ENCODE data around the gene AMBRA1.
A peak's percentile ranks its signal among the peaks of the same experiment; 100 is the strongest.

Gene AMBRA1

DNA sequence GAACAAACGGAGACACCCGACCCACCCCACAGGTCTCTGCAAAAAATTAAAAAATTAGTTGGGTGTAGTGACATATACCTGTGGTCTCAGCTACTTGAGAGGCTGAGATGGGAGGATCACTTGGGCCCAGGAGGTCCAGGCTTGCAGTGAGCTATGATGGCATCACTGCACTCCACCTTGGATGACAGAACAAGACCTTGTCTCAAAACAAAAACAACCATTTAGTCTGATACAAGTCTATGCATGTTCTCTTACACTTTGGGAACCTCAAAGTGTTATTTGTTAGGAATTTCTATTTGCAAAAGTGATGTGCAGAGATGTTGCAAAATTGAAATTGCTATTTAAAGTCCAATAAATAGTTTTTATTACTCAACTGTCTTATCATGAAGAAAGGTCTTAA is 37.9 kb upstream of the AMBRA1 start:
- no peaks in the 10 kb centered on the region for H3K27me3 ChIP-seq (ENCODE audit: insufficient read depth, low read length)
- peaks cover 24% of the 10 kb centered on the region for H3K36me3 ChIP-seq (ENCODE audit: insufficient read depth, low read length)
- H3K9me3 ChIP-seq (ENCODE audit: low read length) = no peaks in the 10 kb centered on the region
- H2AFZ ChIP-seq (ENCODE audit: low read depth, low read length) = no peak overlapping the region
- no peak overlapping the region for H3K4me3 ChIP-seq (ENCODE audit: low read length)
- no peaks in the 10 kb centered on the region for H3K4me1 ChIP-seq (ENCODE audit: insufficient read depth, low read length)

DNA sequence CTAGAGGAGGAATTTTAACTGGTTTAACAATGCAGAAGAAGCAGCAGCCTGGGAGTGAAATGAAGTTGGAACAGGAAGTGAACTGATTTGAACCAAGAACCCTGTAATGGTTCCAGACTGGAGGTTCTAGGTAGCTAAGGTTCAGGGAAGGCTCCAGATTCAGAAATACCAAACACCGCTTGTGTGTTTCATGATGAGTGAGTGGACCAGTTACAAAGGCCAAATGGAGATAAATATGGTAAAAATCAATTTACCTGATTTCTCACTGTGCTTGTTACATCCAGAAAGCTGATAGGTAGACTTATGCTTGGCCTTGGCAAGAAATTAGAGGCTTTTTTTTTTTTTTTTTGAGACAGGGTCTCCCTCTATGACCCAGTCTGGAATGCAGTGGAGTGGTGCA is 36.4 kb upstream of the AMBRA1 start:
- Histone ChIP-seq H3K4me1 (ENCODE audit: insufficient read depth, low read length) (no peaks in the 10 kb centered on the region), H2AFZ (ENCODE audit: low read depth, low read length) (no peak overlapping the region), H3K36me3 (ENCODE audit: insufficient read depth, low read length) (peaks cover 26% of the 10 kb centered on the region), H3K27me3 (ENCODE audit: insufficient read depth, low read length) (no peaks in the 10 kb centered on the region), H3K4me3 (ENCODE audit: low read length) (no peak overlapping the region), H3K9me3 (ENCODE audit: low read length) (no peaks in the 10 kb centered on the region)

DNA sequence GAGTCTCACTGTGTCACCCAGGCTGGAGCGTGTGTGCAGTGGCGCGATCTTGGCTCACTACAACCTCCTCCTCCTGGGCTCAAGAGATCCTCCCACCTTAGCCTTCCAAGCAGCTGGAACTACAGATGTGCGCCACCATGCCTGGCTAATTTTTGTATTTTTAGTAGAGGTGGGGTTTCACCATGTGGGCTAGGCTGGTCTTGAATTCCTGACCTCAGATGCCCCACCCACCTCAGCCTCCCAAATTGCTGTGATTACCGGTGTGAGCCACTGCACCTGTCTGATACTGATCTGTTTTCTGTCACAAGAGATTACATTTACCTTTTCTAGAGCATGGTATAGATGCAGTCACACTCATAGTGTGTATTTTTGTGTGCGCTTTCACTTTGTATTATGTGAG is 35.1 kb upstream of the AMBRA1 start:
- H3K4me1 ChIP-seq (ENCODE audit: insufficient read depth, low read length) = no peaks in the 10 kb centered on the region
- H3K9me3 ChIP-seq (ENCODE audit: low read length) = no peaks in the 10 kb centered on the region
- H3K4me3 ChIP-seq (ENCODE audit: low read length) = no peak overlapping the region
- H2AFZ ChIP-seq (ENCODE audit: low read depth, low read length) = no peak overlapping the region
- peaks cover 35% of the 10 kb centered on the region for H3K36me3 ChIP-seq (ENCODE audit: insufficient read depth, low read length)
- no peaks in the 10 kb centered on the region for H3K27me3 ChIP-seq (ENCODE audit: insufficient read depth, low read length)

DNA sequence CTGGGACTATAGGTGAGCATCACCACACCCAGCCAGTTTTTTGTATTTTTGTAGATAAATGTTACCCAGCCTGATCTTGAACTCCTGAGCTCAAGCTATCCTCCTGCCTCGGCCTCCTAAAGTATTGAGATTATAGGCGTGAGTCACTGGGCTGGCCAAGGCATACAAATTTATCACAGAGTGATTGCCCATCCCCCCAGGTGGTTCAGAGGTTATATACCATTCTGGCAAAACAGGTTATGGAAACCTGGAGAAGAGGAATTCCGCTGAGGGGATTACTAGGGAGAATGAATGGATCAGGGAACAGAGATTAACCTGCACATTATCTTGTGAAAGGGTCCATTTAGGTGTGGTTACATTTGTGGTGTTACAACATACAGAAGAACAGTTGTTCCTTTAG is 31.6 kb upstream of the AMBRA1 start:
- Histone ChIP-seq H3K4me1 (ENCODE audit: insufficient read depth, low read length) (no peaks in the 10 kb centered on the region), H3K36me3 (ENCODE audit: insufficient read depth, low read length) (peaks cover 33% of the 10 kb centered on the region), H3K4me3 (ENCODE audit: low read length) (no peak overlapping the region), H3K9me3 (ENCODE audit: low read length) (no peaks in the 10 kb centered on the region), H2AFZ (ENCODE audit: low read depth, low read length) (no peak overlapping the region), H3K27me3 (ENCODE audit: insufficient read depth, low read length) (no peaks in the 10 kb centered on the region)

DNA sequence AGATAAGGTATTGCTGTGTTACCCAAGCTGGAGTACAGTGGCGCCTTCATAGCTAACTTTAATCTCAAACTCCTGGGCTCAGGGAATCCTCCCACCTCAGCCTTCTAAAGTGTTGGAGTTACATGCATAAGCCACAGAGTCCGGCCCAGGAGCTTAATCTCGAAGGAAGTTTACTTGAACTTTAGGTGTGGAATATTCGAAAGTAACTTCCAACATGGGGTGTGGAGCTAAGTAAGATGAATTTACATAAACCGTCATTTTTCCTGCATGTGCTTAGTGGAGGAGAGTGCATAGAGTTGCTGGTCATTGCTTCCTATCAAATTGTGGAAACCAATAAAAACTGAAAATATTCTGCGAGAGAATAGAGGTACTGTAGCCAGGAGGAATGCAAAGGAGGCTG is 25.0 kb upstream of the AMBRA1 start:
- Histone ChIP-seq H3K27me3 (ENCODE audit: insufficient read depth, low read length) (no peaks in the 10 kb centered on the region), H3K4me3 (ENCODE audit: low read length) (peak overlapping the region; percentile 84), H3K9me3 (ENCODE audit: low read length) (no peaks in the 10 kb centered on the region), H2AFZ (ENCODE audit: low read depth, low read length) (no peak overlapping the region), H3K36me3 (ENCODE audit: insufficient read depth, low read length) (peaks cover 14% of the 10 kb centered on the region), H3K4me1 (ENCODE audit: insufficient read depth, low read length) (peaks cover 19% of the 10 kb centered on the region)

DNA sequence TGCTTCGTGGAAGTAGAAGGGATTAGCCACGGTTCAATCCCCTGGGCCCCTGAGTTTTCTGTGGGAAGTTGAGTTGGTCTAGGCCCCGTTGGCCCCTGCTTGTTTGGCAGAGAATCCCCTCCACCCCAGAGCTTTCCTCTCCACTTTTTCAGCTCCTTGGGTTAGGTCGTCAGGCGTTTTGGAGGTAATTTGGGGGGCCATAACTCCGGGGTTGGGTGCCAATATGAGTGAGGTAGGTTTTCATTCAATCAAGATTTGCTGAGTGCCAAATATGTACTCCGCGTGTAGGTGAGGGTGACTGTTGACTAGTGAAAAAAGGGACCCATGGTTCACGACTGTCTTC is 24.1 kb upstream of the AMBRA1 start:
- Histone ChIP-seq H3K4me3 (ENCODE audit: low read length) (peak overlapping the region; percentile 84), H2AFZ (ENCODE audit: low read depth, low read length) (peak overlapping the region; percentile 85), H3K27me3 (ENCODE audit: insufficient read depth, low read length) (no peaks in the 10 kb centered on the region), H3K4me1 (ENCODE audit: insufficient read depth, low read length) (peaks cover 19% of the 10 kb centered on the region), H3K9me3 (ENCODE audit: low read length) (no peaks in the 10 kb centered on the region), H3K36me3 (ENCODE audit: insufficient read depth, low read length) (peaks cover 14% of the 10 kb centered on the region)

DNA sequence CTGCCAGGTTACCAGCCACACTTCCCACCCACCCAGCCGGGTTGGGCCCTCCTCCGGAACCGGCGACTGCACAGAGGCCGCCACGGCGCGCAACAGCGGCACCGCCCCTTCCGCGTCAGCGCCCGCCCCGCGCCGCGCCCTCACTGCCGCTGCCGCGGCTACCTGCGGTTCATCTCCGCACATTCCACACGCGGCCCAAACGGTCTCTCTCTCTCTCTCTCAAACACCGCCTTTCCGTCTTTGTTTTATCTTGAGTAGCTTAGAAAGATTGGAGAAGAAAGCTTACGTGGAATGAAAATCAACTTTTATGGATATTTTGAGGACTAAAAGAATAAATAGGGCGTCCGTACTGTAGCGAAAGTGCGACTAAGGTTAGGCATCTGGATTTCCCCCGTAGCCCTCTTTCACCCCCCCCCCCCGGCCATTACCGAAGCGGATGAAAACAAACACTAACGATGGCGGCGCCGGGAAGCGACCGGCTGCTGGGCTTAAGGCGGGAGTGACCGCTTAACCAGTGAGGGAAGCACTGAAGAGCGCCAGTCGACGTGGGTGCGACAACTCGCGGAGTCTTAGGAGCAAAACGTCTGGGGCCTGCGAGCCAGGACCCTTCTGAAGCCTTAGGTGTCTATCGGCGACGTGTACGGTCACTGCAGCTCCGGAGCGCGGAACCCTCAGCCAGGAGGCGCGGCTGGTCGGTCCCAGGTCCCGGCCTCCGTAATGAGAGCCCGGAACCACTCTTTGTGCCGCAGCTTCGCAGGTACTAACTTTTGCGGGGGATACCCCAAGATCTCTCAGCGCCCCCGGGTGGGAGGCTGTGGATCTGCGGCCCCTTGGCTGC is 23.5 kb upstream of the AMBRA1 start, which contains the start of the genes ATG13 and HARBI1:
ATG13 (plus strand) TSS at position 420 of the 838 bp plus-strand sequence. CDS start 26,739 bp downstream, outside the sequence.
HARBI1 (minus strand) TSS at position 94 of the 838 bp plus-strand sequence. CDS start 990 bp downstream, outside the sequence.
- peaks cover 14% of the 10 kb centered on the region for H3K36me3 ChIP-seq (ENCODE audit: insufficient read depth, low read length)
- H3K4me1 ChIP-seq (ENCODE audit: insufficient read depth, low read length) = peaks cover 19% of the 10 kb centered on the region
- no peaks in the 10 kb centered on the region for H3K27me3 ChIP-seq (ENCODE audit: insufficient read depth, low read length)
- H3K9me3 ChIP-seq (ENCODE audit: low read length) = no peaks in the 10 kb centered on the region
- H2AFZ ChIP-seq (ENCODE audit: low read depth, low read length) = peak within 1 kb of the TSS; percentile 85
- peak within 1 kb of the TSS; percentile 84 for H3K4me3 ChIP-seq (ENCODE audit: low read length)

DNA sequence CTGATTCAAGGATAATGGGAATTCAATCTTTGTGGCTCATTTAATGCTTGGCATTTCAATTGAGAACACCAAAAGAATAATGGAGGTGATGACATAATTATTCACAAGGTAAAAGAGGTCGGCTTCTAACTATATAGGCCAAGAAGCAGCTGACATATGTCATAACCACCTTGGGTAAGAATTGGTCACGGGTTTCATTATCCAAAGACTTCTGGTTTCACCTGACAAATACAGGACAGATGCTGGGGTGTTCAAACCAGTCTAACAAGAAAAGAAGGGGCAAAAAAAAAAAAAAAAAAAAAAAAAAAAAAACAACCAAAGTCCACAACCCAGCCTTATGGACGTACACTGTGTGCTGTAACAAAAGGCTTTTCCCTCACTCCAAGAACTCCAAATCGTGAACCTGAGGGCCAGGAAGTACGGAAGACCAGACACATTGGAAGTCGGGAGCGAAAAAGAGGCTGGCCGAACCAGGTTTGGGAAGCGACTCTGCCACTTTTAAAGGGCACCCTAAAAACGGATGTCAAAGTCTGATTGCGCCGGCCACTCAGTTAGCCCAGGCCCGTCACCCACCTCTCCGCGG is 22.8 kb upstream of the AMBRA1 start:
- no peaks in the 10 kb centered on the region for H3K9me3 ChIP-seq (ENCODE audit: low read length)
- H3K4me1 ChIP-seq (ENCODE audit: insufficient read depth, low read length) = peaks cover 19% of the 10 kb centered on the region
- H3K4me3 ChIP-seq (ENCODE audit: low read length) = peak overlapping the region; percentile 84
- H3K36me3 ChIP-seq (ENCODE audit: insufficient read depth, low read length) = peaks cover 13% of the 10 kb centered on the region
- H3K27me3 ChIP-seq (ENCODE audit: insufficient read depth, low read length) = no peaks in the 10 kb centered on the region
- peak overlapping the region; percentile 85 for H2AFZ ChIP-seq (ENCODE audit: low read depth, low read length)

DNA sequence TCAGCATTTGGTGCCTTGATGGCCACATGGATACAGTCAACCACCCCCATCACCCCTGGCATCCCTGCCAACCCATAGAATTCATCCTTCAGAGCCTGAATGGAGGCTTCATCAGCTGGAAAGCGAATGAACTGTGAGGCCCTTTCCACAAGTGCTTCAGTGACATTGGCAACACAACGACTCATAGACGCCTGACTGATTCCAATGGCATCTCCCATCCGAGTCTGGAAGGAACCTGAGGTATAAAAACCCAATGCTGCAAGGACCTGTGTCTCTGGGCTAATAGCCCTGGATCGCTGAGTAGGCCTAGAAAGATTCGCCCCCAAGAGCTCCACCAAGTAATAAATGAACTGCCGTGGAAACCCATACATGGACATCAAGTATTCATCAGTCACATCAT is 21.9 kb upstream of the AMBRA1 start:
- H3K9me3 ChIP-seq (ENCODE audit: low read length) = no peaks in the 10 kb centered on the region
- H3K36me3 ChIP-seq (ENCODE audit: insufficient read depth, low read length) = peaks cover 6% of the 10 kb centered on the region
- no peaks in the 10 kb centered on the region for H3K27me3 ChIP-seq (ENCODE audit: insufficient read depth, low read length)
- H3K4me1 ChIP-seq (ENCODE audit: insufficient read depth, low read length) = peaks cover 19% of the 10 kb centered on the region
- H3K4me3 ChIP-seq (ENCODE audit: low read length) = no peak overlapping the region
- H2AFZ ChIP-seq (ENCODE audit: low read depth, low read length) = no peak overlapping the region

DNA sequence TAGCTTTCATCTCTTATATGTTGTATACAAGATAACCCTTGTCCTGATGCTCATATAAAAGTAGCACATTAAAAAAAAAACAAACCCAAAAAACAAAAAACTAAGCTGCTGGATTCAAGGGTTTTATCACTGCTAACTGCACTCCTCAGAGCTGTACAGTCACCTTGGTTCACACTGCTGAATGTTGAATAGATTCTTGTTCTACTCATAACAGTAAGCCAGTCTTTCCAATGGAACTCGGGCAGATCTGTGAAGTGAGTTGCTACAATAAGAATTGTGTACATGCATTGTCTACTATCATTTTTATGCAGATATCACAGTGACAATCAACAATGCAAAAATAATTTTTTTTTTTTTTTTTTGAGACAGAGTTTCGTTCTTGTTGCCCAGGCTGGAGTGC is 18.5 kb upstream of the AMBRA1 start:
- H3K4me3 ChIP-seq (ENCODE audit: low read length) = no peak overlapping the region
- peaks cover 9% of the 10 kb centered on the region for H3K4me1 ChIP-seq (ENCODE audit: insufficient read depth, low read length)
- no peaks in the 10 kb centered on the region for H3K27me3 ChIP-seq (ENCODE audit: insufficient read depth, low read length)

DNA sequence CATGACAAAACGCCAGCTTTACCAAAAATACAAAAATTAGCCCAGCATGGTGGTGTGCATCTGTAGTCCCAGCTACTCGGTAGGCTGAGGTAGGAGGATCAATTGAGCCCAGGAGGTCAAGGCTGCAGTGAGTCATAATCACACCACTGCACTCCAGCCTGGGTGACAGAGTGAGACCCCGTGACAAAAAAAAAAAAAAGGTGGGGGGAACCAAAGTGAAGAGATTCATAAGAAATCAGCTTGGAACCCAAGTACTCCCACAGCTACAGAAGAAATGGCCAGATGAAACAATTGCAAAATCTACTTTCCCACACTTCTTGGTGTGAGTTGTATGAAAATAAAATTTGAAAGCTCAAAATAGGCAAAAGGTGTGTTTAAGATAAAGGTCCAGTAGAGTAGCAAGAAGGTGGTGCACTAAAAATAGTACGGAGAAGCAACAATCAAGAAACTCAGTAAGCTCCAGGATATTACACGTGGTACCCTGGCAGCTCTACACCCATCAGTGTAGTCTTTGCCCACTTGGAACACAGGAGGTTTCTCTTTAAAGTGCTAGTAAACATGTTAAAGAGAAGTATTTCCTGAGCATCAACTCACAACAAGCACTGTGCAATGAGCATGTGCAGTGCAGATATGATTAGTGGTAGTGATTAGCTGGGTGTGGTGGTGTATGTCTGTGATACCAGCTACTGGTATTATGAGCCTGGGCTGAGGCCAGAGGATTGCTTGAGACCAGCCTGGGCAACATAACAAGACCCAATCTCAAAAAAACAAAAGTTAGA is 17.9 kb upstream of the AMBRA1 start:
- no peaks in the 10 kb centered on the region for H3K36me3 ChIP-seq (ENCODE audit: insufficient read depth, low read length)
- H3K4me1 ChIP-seq (ENCODE audit: insufficient read depth, low read length) = peaks cover 9% of the 10 kb centered on the region
- no peaks in the 10 kb centered on the region for H3K27me3 ChIP-seq (ENCODE audit: insufficient read depth, low read length)
- no peak overlapping the region for H2AFZ ChIP-seq (ENCODE audit: low read depth, low read length)
- no peak overlapping the region for H3K4me3 ChIP-seq (ENCODE audit: low read length)
- H3K9me3 ChIP-seq (ENCODE audit: low read length) = no peaks in the 10 kb centered on the region

More for the DNA sequence above, 18.5 kb upstream of the AMBRA1 start:
- no peaks in the 10 kb centered on the region for H3K9me3 ChIP-seq (ENCODE audit: low read length)
- no peaks in the 10 kb centered on the region for H3K36me3 ChIP-seq (ENCODE audit: insufficient read depth, low read length)
- H2AFZ ChIP-seq (ENCODE audit: low read depth, low read length) = no peak overlapping the region

DNA sequence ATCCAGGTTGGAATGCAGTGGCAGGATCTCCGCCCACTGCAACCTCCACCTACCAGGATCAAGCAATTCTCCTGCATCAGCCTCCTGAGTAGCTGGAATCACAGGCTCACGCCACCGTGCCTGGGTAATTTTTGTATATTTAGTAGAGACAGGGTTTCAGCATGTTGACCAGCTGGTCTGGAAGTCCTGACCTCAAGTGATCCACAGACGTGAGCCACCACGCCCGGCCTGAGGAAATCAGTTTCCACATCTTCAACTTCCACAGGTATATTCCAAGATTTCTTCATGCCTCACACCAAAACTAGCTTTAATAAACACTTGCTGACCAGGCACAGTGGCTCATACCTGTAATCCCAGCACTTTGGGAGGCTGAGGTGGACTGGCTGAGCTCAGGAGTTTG is 15.6 kb upstream of the AMBRA1 start:
- Histone ChIP-seq H3K27me3 (ENCODE audit: insufficient read depth, low read length) (no peaks in the 10 kb centered on the region), H3K36me3 (ENCODE audit: insufficient read depth, low read length) (no peaks in the 10 kb centered on the region), H2AFZ (ENCODE audit: low read depth, low read length) (no peak overlapping the region), H3K9me3 (ENCODE audit: low read length) (no peaks in the 10 kb centered on the region), H3K4me1 (ENCODE audit: insufficient read depth, low read length) (no peaks in the 10 kb centered on the region), H3K4me3 (ENCODE audit: low read length) (no peak overlapping the region)

DNA sequence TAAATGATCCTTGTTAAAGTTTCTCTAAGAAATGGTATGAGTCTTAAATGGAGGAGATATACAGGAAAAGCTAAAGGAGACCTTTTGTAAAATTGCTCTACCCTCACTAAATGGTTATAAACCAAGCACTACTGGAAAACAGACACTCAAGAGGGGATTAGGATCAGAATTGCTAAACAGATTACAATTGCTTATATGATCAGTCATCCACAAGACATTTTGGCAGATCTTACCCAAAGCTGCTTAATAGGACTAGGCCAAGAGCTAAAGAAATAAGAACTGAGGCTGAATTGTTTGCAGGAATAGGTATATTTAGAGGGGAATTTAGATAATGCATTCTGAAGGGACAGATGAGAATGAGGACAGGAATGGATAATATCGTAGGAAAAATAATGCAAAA is 13.7 kb upstream of the AMBRA1 start:
- no peaks in the 10 kb centered on the region for H3K9me3 ChIP-seq (ENCODE audit: low read length)
- H3K36me3 ChIP-seq (ENCODE audit: insufficient read depth, low read length) = peaks cover 6% of the 10 kb centered on the region
- H3K27me3 ChIP-seq (ENCODE audit: insufficient read depth, low read length) = no peaks in the 10 kb centered on the region
- no peaks in the 10 kb centered on the region for H3K4me1 ChIP-seq (ENCODE audit: insufficient read depth, low read length)
- H3K4me3 ChIP-seq (ENCODE audit: low read length) = no peak overlapping the region
- H2AFZ ChIP-seq (ENCODE audit: low read depth, low read length) = no peak overlapping the region
